ENCODE data around the gene PRSS57. TPM values are rescaled to one million over a fixed set of nuclear protein-coding genes. Genes with fewer than 3 reads are reported as not detected.
"Not testable (repeated sequence)": the region's sequence is repeated elsewhere in the genome, so short reads cannot be mapped to it uniquely, and the experiment has no call there.

PRSS57 gene
- total RNA-seq, 1 donor from 2014 or later: not detected

DNA sequence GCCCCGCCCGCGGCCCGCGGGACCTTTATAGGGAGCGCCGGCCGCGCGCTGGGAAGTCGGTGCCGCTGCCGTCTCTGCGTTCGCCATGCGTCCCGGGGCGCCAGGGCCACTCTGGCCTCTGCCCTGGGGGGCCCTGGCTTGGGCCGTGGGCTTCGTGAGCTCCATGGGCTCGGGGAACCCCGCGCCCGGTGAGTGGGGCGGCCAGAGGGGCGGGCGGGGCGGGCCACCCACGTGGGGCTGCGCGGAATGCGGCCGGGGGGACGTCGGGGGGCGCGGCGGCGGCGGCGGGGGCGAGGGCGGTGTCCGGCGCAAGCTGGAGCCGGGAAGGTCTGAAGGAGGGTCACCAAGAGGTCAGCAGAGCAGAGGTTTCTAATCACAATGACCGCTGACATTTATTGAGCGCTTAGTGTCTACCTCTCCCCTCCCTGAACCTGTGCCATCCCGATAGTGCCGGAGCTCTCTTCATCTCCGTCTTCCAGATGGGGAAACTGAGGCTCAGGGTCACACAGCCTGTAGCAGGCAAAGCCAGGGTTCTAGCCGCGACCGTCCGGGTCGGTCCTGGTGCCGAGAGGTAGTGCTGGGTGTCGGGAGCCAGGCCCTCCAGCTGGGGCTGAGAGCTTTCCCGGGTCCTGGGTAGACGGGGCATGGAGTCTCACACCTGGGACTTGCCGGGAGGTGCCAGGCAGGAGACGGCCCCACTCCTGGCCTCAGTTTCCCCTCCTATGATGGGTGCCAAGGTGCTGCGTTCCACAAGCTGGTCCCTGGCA, 18.7 kb downstream of the PRSS57 start, which contains the start of gene FSTL3:
TSS of gene FSTL3 (plus strand) at position 54 of the 767 bp plus-strand sequence. CDS start at position 86, 32 bp downstream.
- no peak for DNase-seq
- Histone ChIP-seq H3K27ac (replicated peaks) (peak within 1 kb of the TSS; percentile 99), H3K4me3 (peak within 1 kb of the TSS; percentile 90), H3K27me3 (ENCODE audit: low read depth) (peaks cover 10% of the 10 kb centered on the region), H3K4me1 (peaks cover 61% of the 10 kb centered on the region), H3K9me3 (replicated peaks) (no peaks in the 10 kb centered on the region), H3K36me3 (no peaks in the 10 kb centered on the region)
- intact Hi-C loops (cut with micrococcal nuclease): no loop called here
- TF ChIP-seq, protein P1, sequence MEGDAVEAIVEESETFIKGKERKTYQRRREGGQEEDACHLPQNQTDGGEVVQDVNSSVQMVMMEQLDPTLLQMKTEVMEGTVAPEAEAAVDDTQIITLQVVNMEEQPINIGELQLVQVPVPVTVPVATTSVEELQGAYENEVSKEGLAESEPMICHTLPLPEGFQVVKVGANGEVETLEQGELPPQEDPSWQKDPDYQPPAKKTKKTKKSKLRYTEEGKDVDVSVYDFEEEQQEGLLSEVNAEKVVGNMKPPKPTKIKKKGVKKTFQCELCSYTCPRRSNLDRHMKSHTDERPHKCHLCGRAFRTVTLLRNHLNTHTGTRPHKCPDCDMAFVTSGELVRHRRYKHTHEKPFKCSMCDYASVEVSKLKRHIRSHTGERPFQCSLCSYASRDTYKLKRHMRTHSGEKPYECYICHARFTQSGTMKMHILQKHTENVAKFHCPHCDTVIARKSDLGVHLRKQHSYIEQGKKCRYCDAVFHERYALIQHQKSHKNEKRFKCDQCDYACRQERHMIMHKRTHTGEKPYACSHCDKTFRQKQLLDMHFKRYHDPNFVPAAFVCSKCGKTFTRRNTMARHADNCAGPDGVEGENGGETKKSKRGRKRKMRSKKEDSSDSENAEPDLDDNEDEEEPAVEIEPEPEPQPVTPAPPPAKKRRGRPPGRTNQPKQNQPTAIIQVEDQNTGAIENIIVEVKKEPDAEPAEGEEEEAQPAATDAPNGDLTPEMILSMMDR (IDR thresholded peaks at IDR 0.05; ENCODE audit: borderline replicate concordance): no peak

DNA sequence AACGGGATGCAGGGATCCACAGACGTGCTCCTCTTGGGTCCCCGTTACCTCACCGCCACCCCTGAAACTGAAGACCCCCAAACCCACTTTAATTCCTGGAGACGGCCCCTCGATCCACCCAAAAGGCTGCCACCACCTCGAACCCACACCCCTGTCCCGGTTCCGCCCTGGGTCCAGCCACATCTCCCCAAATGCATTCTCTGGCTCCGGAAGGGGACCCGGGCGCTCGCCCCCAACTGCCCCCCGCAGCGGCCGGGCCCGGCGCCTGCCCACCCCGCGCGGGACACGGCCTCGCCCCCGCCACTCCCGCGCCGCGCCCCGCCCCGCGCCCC, 19.3 kb downstream of the PRSS57 start:
- H3K9me3 ChIP-seq (replicated peaks): no peaks in the 10 kb centered on the region
- no peaks in the 10 kb centered on the region for H3K36me3 ChIP-seq
- peak; percentile 62 for DNase-seq
- peak overlapping the region; percentile 90 for H3K4me3 ChIP-seq
- TF ChIP-seq, protein P1 (IDR thresholded peaks at IDR 0.05; ENCODE audit: borderline replicate concordance): no peak
- peaks cover 57% of the 10 kb centered on the region for H3K4me1 ChIP-seq
- peak overlapping the region; percentile 99 for H3K27ac ChIP-seq (replicated peaks)
- H3K27me3 ChIP-seq (ENCODE audit: low read depth): peaks cover 10% of the 10 kb centered on the region
- intact Hi-C loops (cut with micrococcal nuclease): no loop called here

DNA sequence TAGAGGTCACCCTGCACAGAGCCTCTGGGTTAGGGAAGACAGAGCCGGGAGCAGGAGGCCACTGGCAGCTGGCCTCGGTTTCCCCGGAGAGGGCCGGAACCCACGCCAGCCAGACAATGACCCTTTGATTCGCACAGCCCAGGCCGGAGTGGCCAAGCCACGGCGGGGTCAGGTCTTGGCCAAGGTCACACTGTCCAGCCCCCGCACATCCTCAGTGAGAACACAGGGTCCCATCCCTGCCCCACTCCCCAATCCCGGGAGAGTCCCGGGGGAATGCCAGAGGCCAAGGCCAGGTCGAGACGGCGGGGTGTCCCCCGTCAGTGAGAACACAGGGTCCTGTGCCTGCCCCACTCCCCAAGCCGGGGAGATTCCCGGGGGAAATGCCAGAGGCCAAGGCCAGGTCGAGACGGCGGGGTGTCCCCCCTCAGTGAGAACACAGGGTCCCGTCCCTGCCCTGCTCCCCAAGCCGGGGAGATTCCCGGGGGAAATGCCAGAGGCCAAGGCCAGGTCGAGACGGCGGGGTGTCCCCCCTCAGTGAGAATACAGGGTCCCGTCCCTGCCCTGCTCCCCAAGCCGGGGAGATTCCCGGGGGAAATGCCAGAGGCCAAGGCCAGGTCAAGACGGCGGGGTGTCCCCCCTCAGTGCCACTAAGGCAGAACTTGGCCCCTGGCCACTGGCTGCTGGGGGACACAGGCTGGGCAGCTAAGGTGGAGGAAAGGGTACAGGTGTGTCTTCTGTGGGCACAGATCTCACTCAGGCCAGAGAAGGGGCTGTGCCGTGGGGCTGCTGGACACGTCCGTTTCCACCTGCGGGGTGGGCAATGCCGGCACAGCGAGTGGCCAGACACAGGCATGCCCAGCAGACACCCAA, 20.7 kb downstream of the PRSS57 start:
- H3K36me3 ChIP-seq: no peaks in the 10 kb centered on the region
- peak; percentile 58 for DNase-seq
- no peak overlapping the region for H3K4me3 ChIP-seq
- H3K27ac ChIP-seq (replicated peaks): peak overlapping the region; percentile 99
- TF ChIP-seq, protein P1 (IDR thresholded peaks at IDR 0.05; ENCODE audit: borderline replicate concordance): no peak
- H3K27me3 ChIP-seq (ENCODE audit: low read depth): peaks cover 10% of the 10 kb centered on the region
- intact Hi-C loops (cut with micrococcal nuclease): no loop called here
- H3K9me3 ChIP-seq (replicated peaks): no peaks in the 10 kb centered on the region
- H3K4me1 ChIP-seq: peaks cover 46% of the 10 kb centered on the region

DNA sequence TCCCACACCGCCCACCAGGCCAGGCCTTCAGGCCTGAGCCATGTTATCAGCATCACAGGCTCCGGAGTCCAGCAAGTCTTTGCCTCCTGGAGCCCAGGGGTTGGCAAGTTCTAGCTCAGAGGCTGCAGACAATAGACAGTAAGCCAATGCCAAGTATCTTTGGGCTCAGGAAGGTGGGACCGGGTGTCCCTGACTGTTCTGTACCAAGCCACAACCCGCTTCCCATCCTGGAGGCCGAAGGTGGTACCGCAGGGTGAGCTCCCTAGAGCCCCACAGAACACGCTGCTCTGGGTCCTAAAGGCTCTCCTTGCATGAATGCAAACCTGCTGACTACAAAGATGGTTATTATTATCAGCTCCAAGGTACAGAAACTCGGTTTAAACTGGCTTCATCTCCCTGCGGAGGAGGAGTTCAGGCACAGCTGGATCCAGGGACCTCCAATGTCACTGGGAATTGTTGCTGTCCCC, 24.6 kb downstream of the PRSS57 start:
- no peak for DNase-seq
- H3K9me3 ChIP-seq (replicated peaks): peaks cover 7% of the 10 kb centered on the region
- no peaks in the 10 kb centered on the region for H3K36me3 ChIP-seq
- no peaks in the 10 kb centered on the region for H3K27me3 ChIP-seq (ENCODE audit: low read depth)
- TF ChIP-seq, protein P1 (IDR thresholded peaks at IDR 0.05; ENCODE audit: borderline replicate concordance): no peak
- H3K4me1 ChIP-seq: peaks cover 12% of the 10 kb centered on the region
- no peak overlapping the region for H3K4me3 ChIP-seq
- intact Hi-C loops (cut with micrococcal nuclease): no loop called here
- H3K27ac ChIP-seq (replicated peaks): no peak overlapping the region

DNA sequence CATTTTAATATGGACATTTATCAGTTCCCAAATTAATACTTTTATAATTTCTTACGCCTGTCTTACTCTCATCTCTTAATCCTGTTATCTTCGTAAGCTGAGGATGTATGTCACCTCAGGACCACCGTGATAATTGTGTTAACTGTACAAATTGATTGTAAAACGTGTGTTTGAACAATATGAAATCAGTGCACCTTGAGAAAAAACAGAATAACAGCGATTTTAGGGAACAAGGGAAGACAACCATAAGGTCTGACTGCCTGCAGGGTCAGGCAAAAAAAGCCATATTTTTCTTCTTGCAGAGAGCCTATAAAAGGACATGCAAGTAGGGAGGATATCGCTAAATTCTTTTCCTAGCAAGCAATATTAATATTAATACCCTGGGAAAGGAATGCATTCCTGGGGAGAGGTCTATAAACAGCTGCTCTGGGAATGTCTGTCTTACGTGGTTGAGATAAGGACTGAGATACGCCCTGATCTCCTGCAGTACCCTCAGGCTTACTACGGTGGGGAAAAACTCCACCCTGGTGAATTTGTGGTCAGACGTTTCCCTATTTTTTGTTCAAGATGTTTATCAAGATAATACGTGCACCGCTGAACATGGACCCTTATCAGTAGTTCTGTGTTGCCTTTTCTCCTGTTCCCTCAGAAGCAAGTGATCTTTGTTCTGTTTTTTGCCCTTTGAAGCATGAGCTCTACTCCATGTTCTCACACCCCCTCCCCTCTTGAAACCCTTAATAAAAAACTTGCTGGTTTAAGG, 26.4 kb downstream of the PRSS57 start:
- not testable (repeated sequence) for H3K27me3 ChIP-seq (ENCODE audit: low read depth); H3K27ac ChIP-seq (replicated peaks); H3K4me3 ChIP-seq; H3K9me3 ChIP-seq (replicated peaks); H3K36me3 ChIP-seq; DNase-seq
- peaks cover 14% of the 10 kb centered on the region for H3K4me1 ChIP-seq
- intact Hi-C loops (cut with micrococcal nuclease): loop anchor here (5.0 kb wide), 1 partner anchor 63 kb away; no protein-coding TSS in a partner anchor

DNA sequence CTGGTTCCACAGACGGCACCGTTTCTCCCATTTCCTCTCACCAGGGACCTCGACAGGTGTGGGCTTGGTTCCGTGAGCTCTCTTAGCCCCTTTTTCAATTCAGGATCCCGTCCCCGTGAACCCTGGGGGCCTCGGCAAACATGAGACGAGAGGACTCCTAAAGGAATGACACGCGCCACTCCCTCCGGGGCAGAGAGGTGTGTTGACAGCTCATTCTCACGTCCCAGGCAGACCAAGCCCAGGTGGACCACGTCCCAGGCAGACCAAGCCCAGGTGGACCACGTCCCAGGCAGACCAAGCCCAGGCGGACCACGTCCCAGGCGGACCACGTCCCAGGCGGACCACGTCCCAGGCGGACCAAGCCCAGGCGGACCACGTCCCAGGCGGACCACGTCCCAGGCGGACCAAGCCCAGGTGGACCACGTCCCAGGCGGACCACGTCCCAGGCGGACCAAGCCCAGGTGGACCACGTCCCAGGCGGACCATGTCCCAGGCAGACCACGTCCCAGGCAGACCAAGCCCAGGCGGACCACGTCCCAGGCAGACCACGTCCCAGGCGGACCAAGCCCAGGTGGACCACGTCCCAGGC, 28.2 kb downstream of the PRSS57 start:
- H3K4me1 ChIP-seq: peaks cover 29% of the 10 kb centered on the region
- intact Hi-C loops (cut with micrococcal nuclease): loop anchor here (5.0 kb wide), 1 partner anchor 65 kb away; no protein-coding TSS in a partner anchor
- DNase-seq; H3K4me3 ChIP-seq; H3K27me3 ChIP-seq (ENCODE audit: low read depth); H3K9me3 ChIP-seq (replicated peaks); H3K27ac ChIP-seq (replicated peaks); H3K36me3 ChIP-seq: not testable (repeated sequence)
